ENCODE measurements around the gene MRPL44. TPM values are rescaled to one million over a fixed set of nuclear protein-coding genes. Genes with fewer than 3 reads are reported as not detected.

The MRPL44 gene
- total and polyA plus RNA-seq, 2 of the 13 experiments (the other 11 are each of a cell fraction or from before 2014, with no cell fraction given), result 38.4 to 78.0 TPM

- TF ChIP-seq, protein P1, sequence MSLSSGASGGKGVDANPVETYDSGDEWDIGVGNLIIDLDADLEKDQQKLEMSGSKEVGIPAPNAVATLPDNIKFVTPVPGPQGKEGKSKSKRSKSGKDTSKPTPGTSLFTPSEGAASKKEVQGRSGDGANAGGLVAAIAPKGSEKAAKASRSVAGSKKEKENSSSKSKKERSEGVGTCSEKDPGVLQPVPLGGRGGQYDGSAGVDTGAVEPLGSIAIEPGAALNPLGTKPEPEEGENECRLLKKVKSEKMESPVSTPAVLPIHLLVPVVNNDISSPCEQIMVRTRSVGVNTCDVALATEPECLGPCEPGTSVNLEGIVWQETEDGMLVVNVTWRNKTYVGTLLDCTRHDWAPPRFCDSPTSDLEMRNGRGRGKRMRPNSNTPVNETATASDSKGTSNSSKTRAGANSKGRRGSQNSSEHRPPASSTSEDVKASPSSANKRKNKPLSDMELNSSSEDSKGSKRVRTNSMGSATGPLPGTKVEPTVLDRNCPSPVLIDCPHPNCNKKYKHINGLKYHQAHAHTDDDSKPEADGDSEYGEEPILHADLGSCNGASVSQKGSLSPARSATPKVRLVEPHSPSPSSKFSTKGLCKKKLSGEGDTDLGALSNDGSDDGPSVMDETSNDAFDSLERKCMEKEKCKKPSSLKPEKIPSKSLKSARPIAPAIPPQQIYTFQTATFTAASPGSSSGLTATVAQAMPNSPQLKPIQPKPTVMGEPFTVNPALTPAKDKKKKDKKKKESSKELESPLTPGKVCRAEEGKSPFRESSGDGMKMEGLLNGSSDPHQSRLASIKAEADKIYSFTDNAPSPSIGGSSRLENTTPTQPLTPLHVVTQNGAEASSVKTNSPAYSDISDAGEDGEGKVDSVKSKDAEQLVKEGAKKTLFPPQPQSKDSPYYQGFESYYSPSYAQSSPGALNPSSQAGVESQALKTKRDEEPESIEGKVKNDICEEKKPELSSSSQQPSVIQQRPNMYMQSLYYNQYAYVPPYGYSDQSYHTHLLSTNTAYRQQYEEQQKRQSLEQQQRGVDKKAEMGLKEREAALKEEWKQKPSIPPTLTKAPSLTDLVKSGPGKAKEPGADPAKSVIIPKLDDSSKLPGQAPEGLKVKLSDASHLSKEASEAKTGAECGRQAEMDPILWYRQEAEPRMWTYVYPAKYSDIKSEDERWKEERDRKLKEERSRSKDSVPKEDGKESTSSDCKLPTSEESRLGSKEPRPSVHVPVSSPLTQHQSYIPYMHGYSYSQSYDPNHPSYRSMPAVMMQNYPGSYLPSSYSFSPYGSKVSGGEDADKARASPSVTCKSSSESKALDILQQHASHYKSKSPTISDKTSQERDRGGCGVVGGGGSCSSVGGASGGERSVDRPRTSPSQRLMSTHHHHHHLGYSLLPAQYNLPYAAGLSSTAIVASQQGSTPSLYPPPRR (CRISPR knock-in tag; IDR thresholded peaks at IDR 0.05; ENCODE audit: borderline replicate concordance), result peak; percentile 95
- peak; percentile 73 for TF ChIP-seq SIX4 (CRISPR knock-in tag; IDR thresholded peaks at IDR 0.05)
- TF ChIP-seq, protein P2, sequence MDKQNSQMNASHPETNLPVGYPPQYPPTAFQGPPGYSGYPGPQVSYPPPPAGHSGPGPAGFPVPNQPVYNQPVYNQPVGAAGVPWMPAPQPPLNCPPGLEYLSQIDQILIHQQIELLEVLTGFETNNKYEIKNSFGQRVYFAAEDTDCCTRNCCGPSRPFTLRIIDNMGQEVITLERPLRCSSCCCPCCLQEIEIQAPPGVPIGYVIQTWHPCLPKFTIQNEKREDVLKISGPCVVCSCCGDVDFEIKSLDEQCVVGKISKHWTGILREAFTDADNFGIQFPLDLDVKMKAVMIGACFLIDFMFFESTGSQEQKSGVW (CRISPR knock-in tag; IDR thresholded peaks at IDR 0.05; ENCODE audit: borderline replicate concordance), result no peak
- TF ChIP-seq ZNF253 (CRISPR knock-in tag; IDR thresholded peaks at IDR 0.05; ENCODE audit: borderline replicate concordance), result no peak
- TF ChIP-seq REPIN1 (CRISPR knock-in tag; IDR thresholded peaks at IDR 0.05; ENCODE audit: borderline replicate concordance, low read depth), result peak; percentile 95; the same call in 1 of the 2 replicates
- TF ChIP-seq SUZ12 (IDR thresholded peaks at IDR 0.05; ENCODE audit: low read depth, low read length), result no peak
- no peak for TF ChIP-seq CTCF (CRISPR knock-in tag; IDR thresholded peaks at IDR 0.05)
- no peak for TF ChIP-seq ZNF776 (CRISPR knock-in tag; IDR thresholded peaks at IDR 0.05)
- no peak for TF ChIP-seq ZNF557 (CRISPR knock-in tag; IDR thresholded peaks at IDR 0.05)
- TF ChIP-seq ZSCAN9 (CRISPR knock-in tag; IDR thresholded peaks at IDR 0.05; ENCODE audit: borderline replicate concordance), result peak; percentile 91
- TF ChIP-seq ZNF234 (CRISPR knock-in tag; conservative IDR thresholded peaks at IDR 0.05), result no peak
- TF ChIP-seq KLF9 (CRISPR knock-in tag; IDR thresholded peaks at IDR 0.05; ENCODE audit: low read depth), result 0 out of 2 replicates have a peak, but pooled peaks have one; percentile 67
- no peak for TF ChIP-seq ZNF33A (CRISPR knock-in tag; IDR thresholded peaks at IDR 0.05; ENCODE audit: borderline replicate concordance)
- TF ChIP-seq, protein P3, sequence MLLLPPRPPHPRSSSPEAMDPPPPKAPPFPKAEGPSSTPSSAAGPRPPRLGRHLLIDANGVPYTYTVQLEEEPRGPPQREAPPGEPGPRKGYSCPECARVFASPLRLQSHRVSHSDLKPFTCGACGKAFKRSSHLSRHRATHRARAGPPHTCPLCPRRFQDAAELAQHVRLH (CRISPR knock-in tag; IDR thresholded peaks at IDR 0.05; ENCODE audit: borderline replicate concordance, low read depth), result peak; percentile 84; the same call in 1 of the 2 replicates
- no peak for TF ChIP-seq ZNF616 (CRISPR knock-in tag; IDR thresholded peaks at IDR 0.05; ENCODE audit: low read depth)
- TF ChIP-seq, protein P4, sequence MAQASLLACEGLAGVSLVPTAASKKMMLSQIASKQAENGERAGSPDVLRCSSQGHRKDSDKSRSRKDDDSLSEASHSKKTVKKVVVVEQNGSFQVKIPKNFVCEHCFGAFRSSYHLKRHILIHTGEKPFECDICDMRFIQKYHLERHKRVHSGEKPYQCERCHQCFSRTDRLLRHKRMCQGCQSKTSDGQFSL (CRISPR knock-in tag; IDR thresholded peaks at IDR 0.05), result no peak
- TF ChIP-seq ZSCAN22 (CRISPR knock-in tag; IDR thresholded peaks at IDR 0.05), result no peak
- TF ChIP-seq ZNF276 (CRISPR knock-in tag; IDR thresholded peaks at IDR 0.05; ENCODE audit: low read depth), result no peak
- TF ChIP-seq HDAC6 (IDR thresholded peaks at IDR 0.05; ENCODE audit: low read depth, low read length), result no peak
Measured at GRCh38 chr2:223908304-223908998, 48.8 kb upstream of the MRPL44 start (continued).

Measured in HepG2 (cell line).